Measurements from ENCODE around the gene ASXL2. TPM values are rescaled to one million over a fixed set of nuclear protein-coding genes. Genes with fewer than 3 reads are reported as not detected.
"Not testable (repeated sequence)": the region's sequence is repeated elsewhere in the genome, so short reads cannot be mapped to it uniquely, and the experiment has no call there.

ASXL2 gene
- total RNA-seq, 6 donors from 2014 or later, result 15.5 to 34.9 (median 25.6) TPM

DNA sequence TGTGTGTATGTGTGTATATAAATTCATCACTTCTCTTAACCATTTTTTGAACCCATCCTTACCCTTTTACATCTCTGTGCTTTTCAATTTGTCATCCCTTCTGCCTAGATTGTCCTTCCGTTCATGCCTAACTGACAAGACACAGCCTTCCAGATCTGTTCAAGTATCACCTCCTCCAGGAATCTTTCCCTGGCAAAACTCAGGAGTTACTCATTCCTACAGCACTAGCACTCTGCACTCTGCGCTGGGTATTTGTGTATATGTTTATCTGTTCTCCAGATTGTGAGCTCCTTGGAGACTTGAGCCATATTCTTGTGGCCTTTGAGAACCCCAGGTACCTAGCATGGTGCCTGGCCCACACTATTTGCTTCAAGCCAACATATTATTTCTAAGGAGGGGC is 26.8 kb upstream of the ASXL2 start:
- no peak overlapping the region for H3K4me3 ChIP-seq
- ATAC-seq (ENCODE audit: low FRiP score in 2 of 2) (no peak), DNase-seq (no peak)
- no peak for TF ChIP-seq EP300 (IDR thresholded peaks at IDR 0.05)
- TF ChIP-seq, protein P1, sequence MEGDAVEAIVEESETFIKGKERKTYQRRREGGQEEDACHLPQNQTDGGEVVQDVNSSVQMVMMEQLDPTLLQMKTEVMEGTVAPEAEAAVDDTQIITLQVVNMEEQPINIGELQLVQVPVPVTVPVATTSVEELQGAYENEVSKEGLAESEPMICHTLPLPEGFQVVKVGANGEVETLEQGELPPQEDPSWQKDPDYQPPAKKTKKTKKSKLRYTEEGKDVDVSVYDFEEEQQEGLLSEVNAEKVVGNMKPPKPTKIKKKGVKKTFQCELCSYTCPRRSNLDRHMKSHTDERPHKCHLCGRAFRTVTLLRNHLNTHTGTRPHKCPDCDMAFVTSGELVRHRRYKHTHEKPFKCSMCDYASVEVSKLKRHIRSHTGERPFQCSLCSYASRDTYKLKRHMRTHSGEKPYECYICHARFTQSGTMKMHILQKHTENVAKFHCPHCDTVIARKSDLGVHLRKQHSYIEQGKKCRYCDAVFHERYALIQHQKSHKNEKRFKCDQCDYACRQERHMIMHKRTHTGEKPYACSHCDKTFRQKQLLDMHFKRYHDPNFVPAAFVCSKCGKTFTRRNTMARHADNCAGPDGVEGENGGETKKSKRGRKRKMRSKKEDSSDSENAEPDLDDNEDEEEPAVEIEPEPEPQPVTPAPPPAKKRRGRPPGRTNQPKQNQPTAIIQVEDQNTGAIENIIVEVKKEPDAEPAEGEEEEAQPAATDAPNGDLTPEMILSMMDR (IDR thresholded peaks at IDR 0.05), result no peak
- TF ChIP-seq POLR2AphosphoS5 (IDR thresholded peaks at IDR 0.05), result no peak
- TF ChIP-seq POLR2A (IDR thresholded peaks at IDR 0.05), result no peak
- no peaks in the 10 kb centered on the region for H3K36me3 ChIP-seq
- H3K27me3 ChIP-seq, result no peaks in the 10 kb centered on the region
- WGBS, 2 donors, result 83 to 90% methylated on average over 2 of the region's 2 CpGs
- H3K27ac ChIP-seq, result no peak overlapping the region
- H3K4me1 ChIP-seq, result no peaks in the 10 kb centered on the region
- H3K9me3 ChIP-seq, result no peaks in the 10 kb centered on the region

DNA sequence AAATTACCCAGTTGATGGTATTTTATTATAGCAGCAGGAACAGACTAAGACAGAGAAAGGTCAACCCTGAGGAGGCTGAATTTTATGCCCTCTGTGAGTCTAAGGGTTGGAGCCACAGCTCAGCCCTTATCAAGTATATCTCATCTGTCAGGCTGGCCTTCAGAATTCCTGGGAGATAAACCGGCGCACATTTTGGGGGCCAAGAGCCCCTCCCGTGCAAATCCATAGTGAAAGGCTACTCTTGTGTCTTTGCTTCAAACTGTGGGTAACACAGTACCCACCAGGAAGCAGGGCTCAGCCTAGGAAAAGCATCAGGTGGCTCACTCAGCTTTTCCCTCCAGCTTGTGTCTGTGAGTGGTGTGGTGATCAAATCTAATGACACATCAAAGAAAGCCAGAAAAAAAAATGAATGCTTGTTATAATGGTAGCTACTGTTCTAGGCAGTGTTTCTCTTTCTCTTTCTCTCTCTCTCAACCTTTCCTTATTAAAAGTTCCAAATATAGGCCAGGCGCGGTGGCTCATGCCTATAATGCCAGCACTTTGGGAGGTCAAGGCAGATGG is 25.0 kb upstream of the ASXL2 start:
- no peak for TF ChIP-seq POLR2A (IDR thresholded peaks at IDR 0.05)
- TF ChIP-seq EP300 (IDR thresholded peaks at IDR 0.05), result no peak
- TF ChIP-seq, protein P1 (IDR thresholded peaks at IDR 0.05), result no peak
- TF ChIP-seq POLR2AphosphoS5 (IDR thresholded peaks at IDR 0.05), result no peak
- Histone ChIP-seq H3K4me3 (no peak overlapping the region), H3K9me3 (no peaks in the 10 kb centered on the region), H3K36me3 (no peaks in the 10 kb centered on the region), H3K27ac (no peak overlapping the region), H3K4me1 (no peaks in the 10 kb centered on the region), H3K27me3 (no peaks in the 10 kb centered on the region)
- no peak for ATAC-seq (ENCODE audit: low FRiP score in 2 of 2)
- no peak for DNase-seq
- WGBS, 2 donors, result 86 to 88% methylated on average over 5 of the region's 5 CpGs

DNA sequence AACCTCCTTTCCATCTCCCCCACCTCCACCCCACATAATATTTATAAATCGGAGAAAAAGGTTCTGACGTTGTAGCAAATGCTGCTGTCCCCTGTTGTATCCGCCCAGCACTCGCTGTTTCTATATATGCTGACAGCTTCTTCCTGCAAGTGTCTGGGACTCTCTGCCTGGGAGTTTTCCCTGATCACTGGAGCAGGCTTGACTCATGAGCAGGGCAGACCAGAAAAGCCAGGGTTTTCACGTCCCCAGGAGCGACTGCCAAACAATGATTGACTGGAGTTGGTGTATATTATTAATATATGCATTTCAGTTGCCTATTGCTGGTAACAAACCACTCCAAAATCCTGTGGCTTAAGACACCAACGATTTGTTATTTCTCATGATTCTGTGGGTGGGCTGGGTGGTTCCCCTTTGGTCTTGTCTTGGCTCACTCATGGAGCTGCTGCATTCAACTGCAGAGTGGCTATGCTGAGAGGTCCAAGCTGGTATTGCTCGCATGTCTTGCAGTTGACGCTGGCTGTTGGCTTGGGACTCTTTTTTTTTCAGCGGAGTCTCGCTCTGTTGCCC is 21.2 kb upstream of the ASXL2 start:
- Histone ChIP-seq H3K27me3 (no peaks in the 10 kb centered on the region), H3K9me3 (no peaks in the 10 kb centered on the region), H3K4me3 (no peak overlapping the region), H3K36me3 (no peaks in the 10 kb centered on the region), H3K27ac (no peak overlapping the region), H3K4me1 (no peaks in the 10 kb centered on the region)
- TF ChIP-seq POLR2A (IDR thresholded peaks at IDR 0.05) (no peak), POLR2AphosphoS5 (IDR thresholded peaks at IDR 0.05) (no peak), EP300 (IDR thresholded peaks at IDR 0.05) (no peak)
- TF ChIP-seq, protein P1 (IDR thresholded peaks at IDR 0.05), result no peak
- no peak for DNase-seq
- ATAC-seq (ENCODE audit: low FRiP score in 2 of 2), result no peak
- 73 to 78% methylated on average over 11 of the region's 11 CpGs for WGBS, 2 donors

DNA sequence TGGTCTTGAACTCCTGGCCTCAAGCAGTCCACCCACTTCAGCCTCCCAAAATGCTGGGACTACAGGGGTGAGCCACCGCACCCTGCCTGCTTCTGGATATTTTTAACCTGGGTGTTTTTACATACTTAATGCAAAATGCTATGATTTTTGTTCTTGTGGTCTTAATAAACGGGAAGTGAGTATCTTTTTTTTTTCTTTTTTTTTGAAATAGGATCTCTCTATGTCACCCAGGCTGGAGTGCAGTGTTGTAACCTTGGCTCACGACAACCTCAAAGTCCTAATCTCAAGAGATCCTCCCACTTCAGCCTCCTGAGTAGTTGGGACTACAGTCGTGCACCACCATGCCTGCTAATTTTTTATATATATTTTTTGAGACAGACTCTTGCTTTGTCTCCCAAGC is 19.2 kb upstream of the ASXL2 start:
- TF ChIP-seq, protein P1 (IDR thresholded peaks at IDR 0.05), result no peak
- TF ChIP-seq POLR2A (IDR thresholded peaks at IDR 0.05) (no peak), POLR2AphosphoS5 (IDR thresholded peaks at IDR 0.05) (no peak), EP300 (IDR thresholded peaks at IDR 0.05) (no peak)
- ATAC-seq (ENCODE audit: low FRiP score in 2 of 2) (no peak), DNase-seq (no peak)
- H3K36me3 ChIP-seq, result no peaks in the 10 kb centered on the region
- H3K4me1 ChIP-seq, result no peaks in the 10 kb centered on the region
- H3K4me3 ChIP-seq, result no peak overlapping the region
- no peaks in the 10 kb centered on the region for H3K9me3 ChIP-seq
- WGBS, 2 donors, result 59 to 70% methylated on average over 4 of the region's 4 CpGs
- H3K27me3 ChIP-seq, result no peaks in the 10 kb centered on the region
- no peak overlapping the region for H3K27ac ChIP-seq

DNA sequence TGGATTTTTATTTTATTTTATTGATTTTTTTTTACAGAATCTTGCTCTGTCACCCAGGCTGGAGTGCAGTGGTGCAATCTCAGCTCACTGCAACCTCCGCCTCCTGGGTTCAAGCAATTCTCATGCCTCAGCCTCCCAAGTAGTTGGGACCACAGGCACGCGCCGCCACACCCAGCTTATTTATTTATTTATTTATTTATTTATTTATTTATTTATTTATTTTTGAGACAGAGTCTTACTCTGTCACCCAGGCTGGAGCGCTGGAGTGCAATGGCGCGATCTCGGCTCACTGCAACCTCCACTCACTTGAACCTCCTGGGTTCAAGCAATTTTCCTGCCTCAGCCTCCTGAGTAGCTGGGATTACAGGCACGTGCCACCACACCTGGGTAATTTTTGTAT is 18.0 kb upstream of the ASXL2 start:
- not testable (repeated sequence) for ATAC-seq (ENCODE audit: low FRiP score in 2 of 2); H3K4me1 ChIP-seq; H3K4me3 ChIP-seq; H3K27ac ChIP-seq; H3K36me3 ChIP-seq; H3K27me3 ChIP-seq; DNase-seq; H3K9me3 ChIP-seq
- 87 to 97% methylated on average over 9 of the region's 9 CpGs for WGBS, 2 donors

Data from upper lobe of left lung (tissue), 6 donors.